A549 (cell line): Measurements from ENCODE around the gene TRNAU1AP.
"Not testable (repeated sequence)": the region's sequence is repeated elsewhere in the genome, so short reads cannot be mapped to it uniquely, and the experiment has no call there.

ENCODE experiments used
- CTCF ChIP-seq: fragments of >200 bp; sonication (Bioruptor Twin); formaldehyde crosslinking; IDR thresholded peaks from 3 replicates; pipeline ENCODE4 v1.5.1; 2016
- EHMT2 ChIP-seq: fragments of 200-600 bp; sonication (generic); IDR thresholded peaks from 2 replicates; pipeline ENCODE4 v1.6.1; 2016; ENCODE audit warnings: antibody characterized with exemption, low read depth, mild to moderate bottlenecking, moderate library complexity
- EP300 ChIP-seq, 2 experiments: fragments of >200 bp; sonication (Bioruptor Twin); formaldehyde crosslinking; IDR thresholded peaks; 2 replicates in 1 of 2; 3 replicates in 1 of 2; pipeline ENCODE4 v1.6.1; 2016 to 2017
- NR3C1 ChIP-seq: fragments of >200 bp; sonication (Bioruptor Twin); formaldehyde crosslinking; IDR thresholded peaks from 3 replicates; pipeline ENCODE4 v1.6.1; 2017
- REST ChIP-seq: fragments of 200-600 bp; sonication (generic); IDR thresholded peaks from 2 replicates; pipeline ENCODE4 v1.6.1; 2016; ENCODE audit warnings: antibody characterized with exemption, mild to moderate bottlenecking, moderate library complexity
- RFX5 ChIP-seq: fragments of 450-650 bp; IDR thresholded peaks from 2 replicates; pipeline ENCODE4 v1.7.1; 2014; ENCODE audit warnings: antibody characterized with exemption, mild to moderate bottlenecking, moderate library complexity
- TF ChIP-seq, protein P1 (sequence below): fragments of 450-650 bp; IDR thresholded peaks from 2 replicates; pipeline ENCODE4 v1.6.1; 2014; ENCODE audit warnings: antibody characterized with exemption
- TF ChIP-seq, protein P2 (sequence below): fragments of 250-450 bp; sonication (Bioruptor Pico); IDR thresholded peaks from 2 replicates; pipeline ENCODE4 v1.5.0; 2020; ENCODE audit warnings: low read depth, mild to moderate bottlenecking, moderate library complexity

GRCh38 chr1:28593988-28594356 is 41.1 kb downstream of the TRNAU1AP start:
- not testable (repeated sequence) for TF ChIP-seq EP300 (IDR thresholded peaks at IDR 0.05); CTCF; REST; NR3C1; EHMT2; RFX5
- TF ChIP-seq, protein P1, sequence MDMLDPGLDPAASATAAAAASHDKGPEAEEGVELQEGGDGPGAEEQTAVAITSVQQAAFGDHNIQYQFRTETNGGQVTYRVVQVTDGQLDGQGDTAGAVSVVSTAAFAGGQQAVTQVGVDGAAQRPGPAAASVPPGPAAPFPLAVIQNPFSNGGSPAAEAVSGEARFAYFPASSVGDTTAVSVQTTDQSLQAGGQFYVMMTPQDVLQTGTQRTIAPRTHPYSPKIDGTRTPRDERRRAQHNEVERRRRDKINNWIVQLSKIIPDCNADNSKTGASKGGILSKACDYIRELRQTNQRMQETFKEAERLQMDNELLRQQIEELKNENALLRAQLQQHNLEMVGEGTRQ, result not testable (repeated sequence)
- TF ChIP-seq, protein P2, sequence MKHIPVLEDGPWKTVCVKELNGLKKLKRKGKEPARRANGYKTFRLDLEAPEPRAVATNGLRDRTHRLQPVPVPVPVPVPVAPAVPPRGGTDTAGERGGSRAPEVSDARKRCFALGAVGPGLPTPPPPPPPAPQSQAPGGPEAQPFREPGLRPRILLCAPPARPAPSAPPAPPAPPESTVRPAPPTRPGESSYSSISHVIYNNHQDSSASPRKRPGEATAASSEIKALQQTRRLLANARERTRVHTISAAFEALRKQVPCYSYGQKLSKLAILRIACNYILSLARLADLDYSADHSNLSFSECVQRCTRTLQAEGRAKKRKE (CRISPR knock-in tag), result not testable (repeated sequence)
